Activated CD4-positive, alpha-beta T cell treated with anti-CD3 and anti-CD28 coated beads, Interleukin-2, Interleukin-6, amounts not matched to agents 100 ng/mL and 50 ng/mL, durations not matched to agents 16 hours and 8 hours (primary cell): ENCODE data around the gene ASS1.
A peak's percentile ranks its signal among the peaks of the same experiment; 100 is the strongest.

Source experiments
- DNase-seq: peaks from one replicate; pipeline ENCODE4 v3.0.0-alpha.2; 2020

Gene ASS1

DNA sequence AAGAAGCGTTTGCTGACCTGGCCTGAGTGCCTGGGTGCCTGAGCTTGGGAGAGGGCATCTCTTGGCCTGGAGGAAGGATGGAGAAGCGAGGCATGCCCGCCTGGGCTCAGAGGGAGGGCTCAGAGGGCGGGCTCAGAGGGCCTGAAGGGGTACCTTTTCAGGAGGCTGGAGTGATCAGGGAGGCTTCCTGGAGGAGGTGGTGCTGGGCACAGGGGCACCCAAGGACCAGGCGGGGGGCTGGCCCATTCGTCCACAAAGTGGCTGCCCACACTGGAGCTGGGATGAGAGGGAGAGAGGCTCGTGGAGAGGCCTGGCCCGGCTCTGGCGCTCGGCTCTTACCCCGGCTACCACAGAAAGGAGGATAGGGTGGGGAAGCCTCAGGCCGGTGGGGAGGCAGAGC lies 32.8 kb downstream of the ASS1 start:
- no peak for DNase-seq

GRCh38 chr9:130478152-130478551 lies 33.4 kb downstream of the ASS1 start:
- DNase-seq, result no peak

DNA sequence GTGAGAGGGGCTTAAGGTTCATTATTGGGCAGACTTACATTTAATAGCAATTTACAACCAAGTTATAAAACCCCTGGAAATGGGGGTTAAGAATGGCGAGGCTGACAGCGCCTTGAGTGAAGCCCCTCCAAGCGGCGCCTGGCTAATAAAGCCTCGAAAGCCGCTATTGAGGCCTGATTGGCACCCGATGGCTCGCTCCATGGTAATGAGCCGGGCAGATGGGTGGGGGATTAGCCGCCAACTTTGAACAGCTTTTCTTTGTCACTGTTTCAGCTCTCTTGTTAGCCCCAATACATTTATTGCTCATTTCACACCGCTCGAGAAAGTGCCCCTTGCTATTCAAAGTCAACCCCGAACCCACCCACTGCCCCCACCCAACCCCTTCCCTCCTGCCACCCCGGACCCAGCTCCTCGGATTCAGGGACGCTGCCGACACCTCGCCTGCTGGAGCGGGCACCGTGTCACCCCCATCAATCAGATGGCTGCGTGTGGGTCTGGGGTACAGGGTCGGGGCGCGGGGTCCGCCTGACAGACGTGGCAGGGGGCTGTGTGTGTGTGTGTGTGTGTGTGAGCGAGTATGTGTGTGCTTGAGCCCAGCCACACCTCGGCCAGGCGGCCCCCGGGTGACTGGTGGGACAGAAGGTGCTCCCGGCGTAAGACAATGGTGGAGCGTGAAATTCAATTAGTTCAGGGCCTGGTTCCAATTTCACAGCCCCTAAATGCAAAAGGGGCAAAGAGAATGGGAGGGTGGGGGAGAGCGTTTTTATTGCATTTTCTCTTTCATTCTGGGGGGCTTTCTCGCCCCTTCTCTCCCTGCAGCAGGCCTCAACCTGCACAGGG lies 34.2 kb downstream of the ASS1 start:
- DNase-seq, result no peak

DNA sequence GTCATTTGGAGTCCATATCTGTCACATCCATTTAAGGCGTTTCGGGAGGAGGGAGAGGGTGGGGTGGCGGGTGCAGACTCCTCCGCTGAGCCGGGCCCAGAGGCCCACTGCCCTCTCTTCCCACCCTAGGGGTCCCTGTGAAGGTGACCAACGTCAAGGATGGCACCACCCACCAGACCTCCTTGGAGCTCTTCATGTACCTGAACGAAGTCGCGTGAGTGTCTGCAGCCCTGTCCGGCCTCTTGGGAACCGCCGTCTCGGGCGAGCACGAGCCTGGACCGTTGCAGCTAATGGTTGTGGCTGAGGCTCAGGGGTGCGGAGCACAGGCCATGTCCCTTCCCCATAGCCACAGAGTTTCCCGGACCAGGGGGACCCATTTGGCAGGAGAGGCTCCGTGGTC lies 34.8 kb downstream of the ASS1 start:
- no peak for DNase-seq

- DNase-seq, result no peak
These were observed 35.9 kb downstream of the ASS1 start for GRCh38 chr9:130480673-130481072.

DNA sequence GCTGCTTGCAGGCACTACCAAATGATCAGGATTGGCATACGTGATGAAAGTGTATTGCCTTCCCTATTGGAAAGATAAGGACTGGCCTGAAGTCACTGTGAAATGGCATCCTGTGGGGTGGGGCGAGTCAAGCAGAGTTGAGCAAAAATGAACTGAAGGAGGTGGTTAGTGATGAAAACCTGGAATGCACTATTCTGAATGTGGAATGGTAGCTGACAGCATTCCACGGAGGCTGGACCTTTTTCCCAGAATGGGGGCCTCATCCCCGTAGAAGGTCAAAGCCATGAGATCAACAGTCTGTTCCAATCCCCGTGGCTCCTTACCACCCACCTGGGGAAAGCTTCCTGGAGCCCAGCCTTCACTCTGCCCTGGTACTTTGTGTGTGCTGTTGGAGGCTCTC lies 37.7 kb downstream of the ASS1 start:
- no peak for DNase-seq

DNA sequence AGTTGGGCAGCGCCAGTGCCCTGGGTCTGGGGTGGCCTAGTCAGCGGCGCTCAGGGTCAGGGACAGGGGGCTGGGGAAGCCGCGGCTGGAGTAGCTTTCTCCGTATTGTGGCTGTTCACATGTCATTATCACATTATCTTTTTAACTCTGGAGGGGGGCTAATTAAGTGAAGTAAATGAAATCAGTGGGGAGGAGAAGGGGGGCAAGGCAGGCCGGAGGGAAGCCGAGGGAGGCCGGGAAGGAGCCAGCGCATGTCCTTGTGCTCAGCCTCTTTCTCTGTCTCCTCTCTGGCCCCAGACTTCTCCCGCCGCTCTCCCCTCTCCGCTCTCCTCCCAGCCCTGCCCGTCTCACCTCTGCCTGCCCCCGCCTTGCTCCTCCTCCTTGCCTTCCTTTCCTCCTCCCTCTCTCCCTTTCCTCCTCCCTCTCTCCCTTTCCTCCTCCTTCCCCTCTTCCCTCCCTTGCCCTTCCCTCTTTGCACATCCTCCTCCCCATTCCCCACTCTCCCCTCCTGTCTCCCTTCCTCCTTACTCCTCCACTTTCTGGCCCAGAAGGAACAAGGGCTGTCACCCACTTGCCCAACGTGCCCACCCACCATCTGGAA lies 38.7 kb downstream of the ASS1 start:
- DNase-seq, result no peak

DNA sequence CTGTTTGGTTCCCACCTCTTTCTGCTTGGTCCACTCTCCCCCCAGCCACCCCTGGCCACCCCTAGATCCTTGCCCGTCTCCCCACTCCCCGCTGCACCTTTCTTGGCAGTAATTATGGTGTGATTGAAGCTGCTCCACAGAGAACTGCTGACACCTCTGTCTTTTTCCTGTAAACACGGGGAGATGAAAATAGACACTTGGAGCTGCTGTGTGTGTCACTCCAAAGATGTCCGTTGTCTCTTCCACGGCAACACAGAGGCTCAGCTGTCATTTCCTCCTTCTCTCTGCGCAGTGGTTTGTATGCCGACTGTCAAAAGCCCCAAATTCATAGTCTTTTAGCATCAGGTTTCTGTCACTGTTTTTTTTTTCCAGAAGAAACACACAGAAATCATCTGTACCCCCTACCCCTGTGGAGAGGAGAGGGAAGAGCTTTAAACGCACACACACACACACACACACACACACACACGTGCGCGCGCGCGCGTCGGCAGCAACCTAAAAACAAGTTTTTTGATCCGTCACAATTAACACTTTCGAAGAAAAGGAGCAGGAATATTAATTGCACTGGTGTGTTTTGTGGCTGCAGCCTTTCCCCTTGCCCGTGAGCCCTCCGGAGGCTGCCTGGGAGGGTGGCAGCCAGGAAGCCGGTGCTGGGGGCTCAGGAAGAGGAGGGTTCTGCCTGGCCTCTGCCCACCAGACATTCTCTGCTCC lies 39.8 kb downstream of the ASS1 start:
- no peak for DNase-seq

GRCh38 chr9:130486103-130486502 lies 41.3 kb downstream of the ASS1 start:
- DNase-seq, result no peak

GRCh38 chr9:130487500-130487899 lies 42.7 kb downstream of the ASS1 start:
- no peak for DNase-seq

DNA sequence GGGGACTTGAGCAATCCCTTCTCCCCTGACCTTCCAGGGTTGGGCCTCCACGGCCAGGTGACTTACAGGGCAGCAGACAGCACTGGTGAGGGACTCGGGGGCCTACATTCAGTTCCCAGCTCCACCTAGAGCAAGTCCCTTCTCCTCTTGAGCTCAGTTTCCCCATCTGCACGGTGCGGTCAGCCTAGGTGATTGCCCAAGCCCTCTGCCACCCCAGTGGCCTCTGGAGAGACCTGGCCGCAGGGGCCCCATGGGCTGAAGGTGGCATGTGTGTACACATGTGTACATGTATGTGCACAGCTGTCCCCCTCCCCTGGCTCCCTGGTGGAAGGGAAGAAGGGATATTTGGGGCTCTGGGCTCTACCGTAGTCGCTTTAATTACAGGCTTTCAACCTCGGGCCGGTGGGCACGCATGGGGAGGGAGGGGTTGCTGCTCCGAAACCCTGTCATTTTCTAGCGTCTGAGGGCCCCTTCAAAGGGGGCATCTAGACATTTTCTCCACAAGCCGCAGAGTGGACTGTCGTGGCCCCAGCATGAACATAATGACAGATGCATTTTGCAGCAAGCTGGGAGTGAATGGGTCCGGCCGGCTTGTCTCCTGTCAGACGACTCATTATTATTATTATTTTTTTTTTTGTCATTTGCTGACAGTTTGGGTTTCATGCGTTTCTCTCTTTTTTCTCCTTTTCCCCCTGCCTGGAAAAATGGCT lies 44.0 kb downstream of the ASS1 start:
- DNase-seq, result no peak

GRCh38 chr9:130490981-130491380 lies 46.2 kb downstream of the ASS1 start:
- no peak for DNase-seq

GRCh38 chr9:130491830-130492482 lies 47.2 kb downstream of the ASS1 start:
- no peak for DNase-seq

DNA sequence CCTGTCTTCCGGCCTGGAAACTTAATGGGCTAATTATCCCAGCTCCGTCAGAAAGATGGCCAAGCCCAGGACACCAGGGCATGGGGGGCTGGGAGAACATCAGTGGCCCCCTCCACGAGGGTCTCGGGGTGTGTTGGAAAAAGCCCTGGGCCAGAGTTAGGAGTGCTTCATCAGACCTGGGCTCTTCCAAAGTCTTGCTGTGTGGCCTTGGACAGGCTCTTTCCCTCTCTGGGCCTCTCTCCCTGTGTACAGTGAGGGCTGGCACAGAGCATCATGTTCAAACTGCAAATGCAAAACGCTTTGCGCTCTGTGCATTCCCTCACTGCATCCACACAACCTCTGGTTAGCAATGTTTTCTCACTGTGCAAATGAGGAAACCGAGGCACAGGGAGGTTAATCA lies 48.3 kb downstream of the ASS1 start:
- DNase-seq, result no peak

GRCh38 chr9:130493476-130493875 lies 48.7 kb downstream of the ASS1 start:
- DNase-seq, result no peak

DNA sequence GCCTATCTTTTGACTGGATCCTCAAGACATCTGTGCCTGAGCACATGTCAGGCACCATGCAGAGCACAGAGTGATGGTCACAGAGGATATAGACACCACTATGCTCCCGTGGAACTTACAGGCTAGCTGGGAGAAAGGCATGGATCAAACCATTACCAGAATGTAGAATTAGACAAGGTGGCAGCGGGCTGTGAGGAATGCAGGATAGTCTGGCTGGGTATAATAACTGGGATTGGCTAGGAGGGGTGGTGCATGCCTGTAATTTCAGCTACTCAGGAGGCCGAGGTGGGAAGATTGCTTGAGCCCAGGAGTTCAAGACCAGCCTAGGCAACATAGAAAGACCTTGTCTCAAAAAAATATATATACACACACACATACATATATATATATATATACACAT lies 50.3 kb downstream of the ASS1 start:
- DNase-seq, result no peak

DNA sequence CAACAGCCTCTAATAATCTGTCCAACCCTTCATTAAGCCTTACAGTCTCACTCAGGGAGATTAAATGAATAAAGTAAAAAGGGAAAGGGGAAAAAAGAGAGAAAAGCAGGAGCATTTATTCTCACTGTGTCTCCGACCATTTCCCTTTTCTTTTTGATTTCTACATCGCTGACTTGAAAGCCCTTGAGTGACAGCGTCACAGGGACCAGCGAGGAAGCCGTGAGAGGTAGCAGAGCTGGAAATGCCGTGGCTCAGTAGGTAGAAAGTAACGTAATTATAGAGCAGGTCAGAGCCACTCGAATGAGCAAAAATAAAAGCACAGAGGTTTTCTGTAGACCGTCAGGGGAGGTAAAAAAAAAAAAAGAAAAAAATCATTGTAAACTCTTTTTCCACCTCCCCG lies 52.4 kb downstream of the ASS1 start:
- no peak for DNase-seq

GRCh38 chr9:130498298-130498917 lies 53.6 kb downstream of the ASS1 start:
- peak; percentile 10 for DNase-seq

DNA sequence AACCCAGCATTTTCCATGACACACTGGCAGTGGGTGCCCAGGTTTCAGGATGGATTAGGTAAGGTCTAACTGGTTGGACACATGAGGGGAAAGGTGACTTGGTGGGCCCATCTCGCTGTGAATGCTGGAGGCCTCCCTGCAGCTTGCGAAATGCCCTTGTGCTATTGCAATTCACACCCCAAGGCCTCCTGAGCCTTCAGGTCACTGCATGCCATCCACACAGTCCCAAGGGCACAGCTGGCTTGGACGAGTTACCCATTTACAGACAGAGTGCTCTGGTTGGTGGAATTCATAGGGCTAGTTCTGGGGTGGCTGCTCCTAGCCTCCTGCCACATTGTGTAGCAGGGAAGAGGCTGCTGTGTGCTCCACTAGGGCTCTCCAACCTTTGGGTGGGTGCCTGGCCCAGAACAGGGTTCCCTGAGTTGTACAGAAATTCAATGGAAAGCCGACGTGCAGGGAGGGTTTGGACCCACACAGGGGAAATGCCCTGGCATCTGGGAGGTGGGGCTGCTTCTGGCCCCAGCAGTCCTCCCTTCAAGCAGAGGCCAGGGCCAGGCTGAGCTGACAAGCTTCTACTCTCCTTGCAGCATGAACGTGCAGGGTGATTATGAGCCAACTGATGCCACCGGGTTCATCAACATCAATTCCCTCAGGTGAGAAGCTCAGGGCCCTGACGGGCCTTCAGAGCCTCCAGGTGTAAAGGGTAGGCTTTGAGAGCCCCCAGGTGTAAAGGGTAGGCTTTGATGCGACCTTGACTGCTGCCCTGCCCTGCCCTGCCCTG lies 54.3 kb downstream of the ASS1 start:
- DNase-seq, result no peak

DNA sequence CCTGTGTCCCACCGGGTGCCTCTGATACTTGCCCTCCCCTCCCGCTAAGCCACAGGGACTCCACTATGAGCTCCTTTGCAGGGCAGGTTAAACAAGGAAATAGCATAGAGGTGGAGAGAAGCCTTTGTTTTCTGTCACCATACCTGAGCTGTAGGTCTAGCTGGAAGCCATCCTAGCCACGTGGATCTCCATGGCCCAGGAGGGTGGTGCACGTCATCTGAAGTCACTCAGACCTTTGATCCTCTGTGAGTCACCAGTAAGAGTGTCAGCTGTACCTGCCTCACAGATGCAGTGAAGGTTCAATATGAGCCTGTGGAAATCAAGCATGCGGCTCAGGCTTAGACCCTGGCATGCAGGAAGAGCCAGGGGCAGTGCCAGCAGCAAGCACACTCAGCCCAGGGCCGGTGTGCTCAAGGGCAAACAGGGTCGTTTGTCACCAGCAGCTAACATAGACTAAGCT lies 55.1 kb downstream of the ASS1 start:
- no peak for DNase-seq
